OCI-LY3 (cell line): ENCODE data around the gene RFNG.

Source experiments
- H2AFZ ChIP-seq: fragments of 200-600, 300-600 bp; shearing (Covaris generic); 2 replicates; pipeline ENCODE4 v1.6.0; 2014; ENCODE audit warnings: antibody characterized with exemption, low read depth, low read length
- H3K27ac ChIP-seq: fragments of 200-600, 300-600 bp; sonication (generic); 2 replicates; pipeline ENCODE4 v1.5.1; 2014; ENCODE audit warnings: mild to moderate bottlenecking, low read length, moderate library complexity, mixed read lengths
- H3K27me3 ChIP-seq: fragments of 200-600, 300-600 bp; sonication (generic); 2 replicates; pipeline ENCODE4 v1.6.1; 2014; ENCODE audit warnings: low read depth, low read length, mixed read lengths
- H3K36me3 ChIP-seq: fragments of 200-600, 300-600 bp; sonication (generic); replicated peaks from 2 replicates; pipeline ENCODE3; 2014; ENCODE audit warnings: low read depth, low read length, mixed read lengths
- H3K4me1 ChIP-seq: fragments of 300-600, 200-600 bp; sonication (generic); 2 replicates; pipeline ENCODE4 v1.6.1; 2014; ENCODE audit warnings: low read length, mixed read lengths
- H3K4me2 ChIP-seq: fragments of 200-600, 300-600 bp; sonication (generic); 2 replicates; pipeline ENCODE4 v1.6.1; 2014; ENCODE audit warnings: low read length, mixed read lengths
- H3K4me3 ChIP-seq: fragments of 300-600, 200-600 bp; sonication (generic); 2 replicates; pipeline ENCODE4 v1.5.1; 2014; ENCODE audit warnings: antibody characterized with exemption, mild to moderate bottlenecking, low read length, moderate library complexity
- H3K79me2 ChIP-seq: fragments of 300-600, 200-600 bp; shearing (Covaris generic); 2 replicates; pipeline ENCODE4 v1.6.1; 2014; ENCODE audit warnings: mild to moderate bottlenecking, low read length, mixed read lengths
- H3K9ac ChIP-seq: fragments of 300-600, 200-600 bp; shearing (Covaris generic); 2 replicates; pipeline ENCODE4 v1.6.0; 2014; ENCODE audit warnings: mild to moderate bottlenecking, low read length, moderate library complexity
- H3K9me3 ChIP-seq: fragments of 200-600, 300-600 bp; shearing (Covaris generic); 2 replicates; pipeline ENCODE4 v1.6.1; 2014; ENCODE audit warnings: low read length, mixed read lengths; ENCODE audit not compliant: insufficient read depth
- H4K20me1 ChIP-seq: fragments of 200-600, 300-600 bp; sonication (generic); 2 replicates; pipeline ENCODE4 v1.6.1; 2016; ENCODE audit warnings: low read length, mixed read lengths; ENCODE audit not compliant: insufficient read depth
- EZH2phosphoT487 ChIP-seq: fragments of 200-600 bp; shearing (Covaris generic); IDR thresholded peaks from 2 replicates; pipeline ENCODE4 v1.6.1; 2018; ENCODE audit warnings: antibody characterized with exemption, mixed run types, low read depth
- TF ChIP-seq, protein P1 (sequence below): fragments of 200-600, 300-600 bp; sonication (generic); IDR thresholded peaks from 2 replicates; pipeline ENCODE4 v1.5.1; 2014; ENCODE audit warnings: antibody characterized with exemption, low read length, low read depth

The RFNG gene

DNA sequence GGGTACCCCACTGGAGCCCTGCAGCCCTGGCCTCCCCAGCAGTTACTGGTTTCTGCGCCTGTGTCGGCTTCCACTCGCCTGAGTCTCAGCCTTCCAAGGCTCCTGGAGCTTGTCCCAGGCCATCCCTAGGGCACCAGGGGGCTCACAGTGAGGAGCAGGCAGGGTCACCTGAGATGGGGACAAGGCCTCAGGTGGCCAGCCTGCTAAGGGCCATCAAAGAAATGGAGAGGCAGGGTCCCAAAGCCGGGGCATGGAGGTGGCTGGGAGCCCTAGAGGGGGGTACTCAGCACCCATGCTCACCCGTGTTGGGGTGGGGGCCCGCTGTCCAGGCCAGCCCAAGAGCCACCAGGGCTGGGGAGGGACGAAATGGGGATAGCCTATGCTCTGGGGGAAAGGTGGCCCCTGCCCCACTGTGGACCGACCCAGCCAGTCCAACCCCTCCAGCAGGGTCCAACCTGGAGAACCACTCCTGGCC, 45.1 kb upstream of the RFNG start:
- Histone ChIP-seq H3K4me3 (peak overlapping the region; percentile 97), H3K79me2 (peaks cover 70% of the 10 kb centered on the region), H3K4me2 (peak overlapping the region; percentile 80), H3K36me3 (peaks cover 51% of the 10 kb centered on the region), H3K9ac (peak overlapping the region; percentile 99), H4K20me1 (peaks cover 26% of the 10 kb centered on the region), H2AFZ (no peak overlapping the region), H3K9me3 (no peaks in the 10 kb centered on the region), H3K4me1 (peaks cover 27% of the 10 kb centered on the region), H3K27me3 (no peaks in the 10 kb centered on the region), H3K27ac (peak overlapping the region; percentile 83)
- TF ChIP-seq, protein P1, sequence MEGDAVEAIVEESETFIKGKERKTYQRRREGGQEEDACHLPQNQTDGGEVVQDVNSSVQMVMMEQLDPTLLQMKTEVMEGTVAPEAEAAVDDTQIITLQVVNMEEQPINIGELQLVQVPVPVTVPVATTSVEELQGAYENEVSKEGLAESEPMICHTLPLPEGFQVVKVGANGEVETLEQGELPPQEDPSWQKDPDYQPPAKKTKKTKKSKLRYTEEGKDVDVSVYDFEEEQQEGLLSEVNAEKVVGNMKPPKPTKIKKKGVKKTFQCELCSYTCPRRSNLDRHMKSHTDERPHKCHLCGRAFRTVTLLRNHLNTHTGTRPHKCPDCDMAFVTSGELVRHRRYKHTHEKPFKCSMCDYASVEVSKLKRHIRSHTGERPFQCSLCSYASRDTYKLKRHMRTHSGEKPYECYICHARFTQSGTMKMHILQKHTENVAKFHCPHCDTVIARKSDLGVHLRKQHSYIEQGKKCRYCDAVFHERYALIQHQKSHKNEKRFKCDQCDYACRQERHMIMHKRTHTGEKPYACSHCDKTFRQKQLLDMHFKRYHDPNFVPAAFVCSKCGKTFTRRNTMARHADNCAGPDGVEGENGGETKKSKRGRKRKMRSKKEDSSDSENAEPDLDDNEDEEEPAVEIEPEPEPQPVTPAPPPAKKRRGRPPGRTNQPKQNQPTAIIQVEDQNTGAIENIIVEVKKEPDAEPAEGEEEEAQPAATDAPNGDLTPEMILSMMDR = no peak
- no peak for TF ChIP-seq EZH2phosphoT487

DNA sequence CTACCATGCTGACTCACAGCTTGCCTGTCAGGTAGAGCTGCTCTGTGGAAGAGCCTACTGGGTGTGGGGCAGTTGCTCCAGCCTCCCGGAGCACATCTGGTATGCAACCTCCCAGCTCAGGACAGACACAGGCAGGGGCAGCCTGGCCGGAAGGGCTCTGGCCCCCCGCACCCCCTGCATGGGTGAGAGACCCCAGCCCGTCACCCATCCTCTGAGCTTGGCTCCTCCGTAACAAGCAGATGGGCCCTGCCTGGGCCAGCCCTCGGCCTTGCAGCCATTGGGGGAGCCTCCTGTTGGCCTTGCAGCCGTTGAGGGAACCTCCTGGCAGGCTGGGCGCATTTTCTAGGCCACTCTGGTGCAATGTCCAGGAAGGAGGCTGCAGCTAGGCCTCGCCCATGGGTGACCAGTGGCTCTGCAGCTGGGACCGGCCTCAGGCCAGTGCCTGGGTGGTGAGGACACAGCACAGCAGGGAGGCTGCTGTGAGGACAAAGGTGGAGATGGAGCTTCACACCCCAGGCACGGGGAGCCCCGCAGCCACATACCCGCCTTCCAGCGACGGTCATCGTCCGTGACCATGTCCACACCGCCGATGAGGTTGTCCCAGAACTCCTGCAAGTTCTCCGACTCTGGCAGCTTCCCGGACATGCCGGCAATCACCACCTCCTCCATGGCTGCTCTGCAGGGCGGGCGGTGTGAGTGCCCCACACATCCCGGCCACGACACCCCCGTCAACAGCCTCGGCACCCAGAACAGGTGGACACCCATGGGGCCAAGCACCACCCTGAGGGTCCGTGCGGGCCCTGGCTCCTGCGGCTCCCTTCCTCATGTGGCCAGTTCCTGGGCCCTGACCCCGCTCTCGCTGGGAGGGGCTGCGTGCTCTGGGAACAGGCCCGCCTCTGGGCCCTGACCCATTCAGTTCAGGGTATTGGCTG, 44.4 kb upstream of the RFNG start:
- Histone ChIP-seq H4K20me1 (peaks cover 26% of the 10 kb centered on the region), H3K9ac (peak overlapping the region; percentile 99), H3K4me3 (peak overlapping the region; percentile 97), H3K27me3 (no peaks in the 10 kb centered on the region), H3K27ac (peak overlapping the region; percentile 83; the same call in 1 of the 2 replicates), H2AFZ (no peak overlapping the region), H3K9me3 (no peaks in the 10 kb centered on the region), H3K36me3 (peaks cover 58% of the 10 kb centered on the region), H3K79me2 (peaks cover 70% of the 10 kb centered on the region), H3K4me2 (peak overlapping the region; percentile 80), H3K4me1 (peaks cover 20% of the 10 kb centered on the region)
- TF ChIP-seq, protein P1 = no peak
- no peak for TF ChIP-seq EZH2phosphoT487

DNA sequence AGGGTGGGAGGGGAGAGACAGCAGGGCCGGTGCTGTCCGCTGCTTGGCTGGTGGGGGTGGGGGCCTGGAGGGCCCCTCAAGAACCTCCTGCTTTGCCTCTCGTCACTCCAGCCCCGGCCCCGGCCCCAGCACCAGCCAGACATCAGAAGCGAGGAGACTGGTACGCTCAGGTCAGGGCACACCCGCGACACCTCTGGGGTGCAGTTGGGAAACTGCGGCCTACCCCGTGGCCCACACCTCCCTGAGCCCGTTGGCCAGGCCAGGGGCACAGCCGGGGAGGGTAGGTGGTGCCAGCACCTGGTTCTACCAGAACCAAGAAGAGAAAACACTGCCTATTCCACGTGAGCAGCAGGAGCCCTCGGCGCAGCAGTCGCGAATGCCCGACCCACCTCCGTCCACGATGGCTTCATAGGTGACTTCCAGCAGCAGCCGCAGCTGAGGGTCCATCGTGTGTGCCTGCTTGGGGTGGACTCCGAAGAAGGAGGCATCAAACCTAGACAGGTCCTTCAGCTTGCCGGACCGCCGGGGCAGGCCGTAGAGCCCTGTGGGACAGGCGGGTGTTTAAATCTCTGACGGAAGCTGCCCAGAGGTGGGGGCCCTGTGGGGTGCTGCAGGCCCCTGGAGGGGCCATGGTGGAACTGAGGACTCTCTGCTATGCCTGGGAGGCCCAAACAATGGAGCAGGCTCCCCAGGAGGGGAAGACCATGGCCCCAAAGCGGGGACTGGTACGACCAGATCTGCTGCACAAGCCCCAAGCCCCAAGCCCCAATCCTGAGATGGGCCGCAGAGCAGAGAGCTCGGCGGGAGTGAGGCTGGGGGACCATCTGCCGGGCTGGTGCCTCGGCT, 43.5 kb upstream of the RFNG start:
- no peaks in the 10 kb centered on the region for H3K27me3 ChIP-seq
- H3K9ac ChIP-seq = no peak overlapping the region
- peaks cover 64% of the 10 kb centered on the region for H3K36me3 ChIP-seq
- H2AFZ ChIP-seq = no peak overlapping the region
- no peaks in the 10 kb centered on the region for H3K9me3 ChIP-seq
- peaks cover 26% of the 10 kb centered on the region for H4K20me1 ChIP-seq
- H3K4me3 ChIP-seq = no peak overlapping the region
- H3K4me2 ChIP-seq = no peak overlapping the region
- H3K79me2 ChIP-seq = peaks cover 64% of the 10 kb centered on the region
- TF ChIP-seq, protein P1 = no peak
- TF ChIP-seq EZH2phosphoT487 = no peak
- no peak overlapping the region for H3K27ac ChIP-seq
- H3K4me1 ChIP-seq = peaks cover 15% of the 10 kb centered on the region
